ENCODE results near the gene POU2AF1. TPM values are rescaled to one million over a fixed set of nuclear protein-coding genes. Genes with fewer than 3 reads are reported as not detected.
"Not testable (repeated sequence)": the region's sequence is repeated elsewhere in the genome, so short reads cannot be mapped to it uniquely, and the experiment has no call there.

POU2AF1 gene
- total RNA-seq, 2 donors from 2014 or later, result 6.4 to 36.6 TPM

GRCh38 chr11:111402411-111402810 lies 23.3 kb upstream of the POU2AF1 start:
- Mint-ChIP-seq H3K9me3 (peaks cover 4% of the 10 kb centered on the region), H3K27me3 (peaks cover 3% of the 10 kb centered on the region), H3K4me1 (no peaks in the 10 kb centered on the region), H3K4me3 (no peak overlapping the region), H3K36me3 (ENCODE audit: low read depth) (no peaks in the 10 kb centered on the region), H3K27ac (no peak overlapping the region)
- no peak for ATAC-seq (replicated peaks)

GRCh38 chr11:111401957-111402356 lies 22.9 kb upstream of the POU2AF1 start:
- not testable (repeated sequence) for ATAC-seq (replicated peaks); H3K27ac Mint-ChIP-seq; H3K27me3 Mint-ChIP-seq; H3K4me3 Mint-ChIP-seq; H3K36me3 Mint-ChIP-seq (ENCODE audit: low read depth); H3K9me3 Mint-ChIP-seq; H3K4me1 Mint-ChIP-seq

- peak; percentile 38 for ATAC-seq (replicated peaks)
- Mint-ChIP-seq H3K9me3 (peaks cover 4% of the 10 kb centered on the region), H3K27ac (no peak overlapping the region), H3K36me3 (ENCODE audit: low read depth) (no peaks in the 10 kb centered on the region), H3K27me3 (peaks cover 3% of the 10 kb centered on the region), H3K4me1 (no peaks in the 10 kb centered on the region), H3K4me3 (no peak overlapping the region)
Measured at GRCh38 chr11:111400595-111400994, 21.5 kb upstream of the POU2AF1 start.

GRCh38 chr11:111399187-111400031 lies 20.3 kb upstream of the POU2AF1 start:
- Mint-ChIP-seq H3K9me3 (peaks cover 4% of the 10 kb centered on the region), H3K4me1 (no peaks in the 10 kb centered on the region), H3K36me3 (ENCODE audit: low read depth) (no peaks in the 10 kb centered on the region), H3K4me3 (no peak overlapping the region), H3K27me3 (peaks cover 3% of the 10 kb centered on the region), H3K27ac (no peak overlapping the region)
- ATAC-seq (replicated peaks), result no peak

GRCh38 chr11:111397034-111397433 lies 18.0 kb upstream of the POU2AF1 start:
- no peaks in the 10 kb centered on the region for H3K4me1 Mint-ChIP-seq
- H3K4me3 Mint-ChIP-seq, result no peak overlapping the region

GRCh38 chr11:111395749-111396148 lies 16.7 kb upstream of the POU2AF1 start:
- H3K4me3 Mint-ChIP-seq, result no peak overlapping the region
- no peaks in the 10 kb centered on the region for H3K9me3 Mint-ChIP-seq
- no peak for ATAC-seq (replicated peaks)
- no peaks in the 10 kb centered on the region for H3K4me1 Mint-ChIP-seq
- no peak overlapping the region for H3K27ac Mint-ChIP-seq
- peaks cover 3% of the 10 kb centered on the region for H3K27me3 Mint-ChIP-seq
- no peaks in the 10 kb centered on the region for H3K36me3 Mint-ChIP-seq (ENCODE audit: low read depth)

More at GRCh38 chr11:111397034-111397433, 18.0 kb upstream of the POU2AF1 start:
- ATAC-seq (replicated peaks), result no peak
- H3K27me3 Mint-ChIP-seq, result peaks cover 3% of the 10 kb centered on the region
- H3K36me3 Mint-ChIP-seq (ENCODE audit: low read depth), result no peaks in the 10 kb centered on the region
- no peak overlapping the region for H3K27ac Mint-ChIP-seq
- H3K9me3 Mint-ChIP-seq, result no peaks in the 10 kb centered on the region

GRCh38 chr11:111395081-111395480 lies 16.0 kb upstream of the POU2AF1 start:
- no peak for ATAC-seq (replicated peaks)
- Mint-ChIP-seq H3K36me3 (ENCODE audit: low read depth) (no peaks in the 10 kb centered on the region), H3K4me1 (no peaks in the 10 kb centered on the region), H3K9me3 (no peaks in the 10 kb centered on the region), H3K27me3 (no peaks in the 10 kb centered on the region), H3K4me3 (no peak overlapping the region), H3K27ac (no peak overlapping the region)

- H3K4me1 Mint-ChIP-seq; H3K9me3 Mint-ChIP-seq; H3K27me3 Mint-ChIP-seq; H3K4me3 Mint-ChIP-seq; H3K36me3 Mint-ChIP-seq (ENCODE audit: low read depth); H3K27ac Mint-ChIP-seq: not testable (repeated sequence)
- ATAC-seq (replicated peaks), result peak; percentile 64
Measured at GRCh38 chr11:111394147-111394546, 15.1 kb upstream of the POU2AF1 start.

GRCh38 chr11:111393585-111393984 lies 14.5 kb upstream of the POU2AF1 start:
- H3K27me3 Mint-ChIP-seq, result no peaks in the 10 kb centered on the region

GRCh38 chr11:111393096-111393495 lies 14.0 kb upstream of the POU2AF1 start:
- no peaks in the 10 kb centered on the region for H3K36me3 Mint-ChIP-seq (ENCODE audit: low read depth)
- peak; percentile 55 for ATAC-seq (replicated peaks)
- H3K9me3 Mint-ChIP-seq, result no peaks in the 10 kb centered on the region
- H3K4me1 Mint-ChIP-seq, result peaks cover 4% of the 10 kb centered on the region
- no peak overlapping the region for H3K4me3 Mint-ChIP-seq
- H3K27me3 Mint-ChIP-seq, result no peaks in the 10 kb centered on the region
- no peak overlapping the region for H3K27ac Mint-ChIP-seq

More at GRCh38 chr11:111393585-111393984, 14.5 kb upstream of the POU2AF1 start:
- no peaks in the 10 kb centered on the region for H3K36me3 Mint-ChIP-seq (ENCODE audit: low read depth)
- no peak for ATAC-seq (replicated peaks)
- H3K9me3 Mint-ChIP-seq, result no peaks in the 10 kb centered on the region
- no peak overlapping the region for H3K4me3 Mint-ChIP-seq
- no peak overlapping the region for H3K27ac Mint-ChIP-seq
- H3K4me1 Mint-ChIP-seq, result peaks cover under 1% of the 10 kb centered on the region

- H3K27me3 Mint-ChIP-seq, result no peaks in the 10 kb centered on the region
- peaks cover 4% of the 10 kb centered on the region for H3K4me1 Mint-ChIP-seq
- no peaks in the 10 kb centered on the region for H3K36me3 Mint-ChIP-seq (ENCODE audit: low read depth)
- no peak overlapping the region for H3K4me3 Mint-ChIP-seq
- no peak for ATAC-seq (replicated peaks)
- H3K27ac Mint-ChIP-seq, result no peak overlapping the region
- no peaks in the 10 kb centered on the region for H3K9me3 Mint-ChIP-seq
Measured at GRCh38 chr11:111392552-111392951, 13.5 kb upstream of the POU2AF1 start.

- Mint-ChIP-seq H3K27me3 (no peaks in the 10 kb centered on the region), H3K27ac (no peak overlapping the region), H3K9me3 (no peaks in the 10 kb centered on the region), H3K4me1 (peaks cover 4% of the 10 kb centered on the region), H3K36me3 (ENCODE audit: low read depth) (no peaks in the 10 kb centered on the region), H3K4me3 (no peak overlapping the region)
- no peak for ATAC-seq (replicated peaks)
Measured at GRCh38 chr11:111391328-111392124, 12.5 kb upstream of the POU2AF1 start.

GRCh38 chr11:111388842-111389241 lies 9.8 kb upstream of the POU2AF1 start:
- no peaks in the 10 kb centered on the region for H3K36me3 Mint-ChIP-seq (ENCODE audit: low read depth)
- ATAC-seq (replicated peaks), result no peak
- H3K27ac Mint-ChIP-seq, result no peak overlapping the region
- no peaks in the 10 kb centered on the region for H3K9me3 Mint-ChIP-seq
- peaks cover 4% of the 10 kb centered on the region for H3K4me1 Mint-ChIP-seq
- no peak overlapping the region for H3K4me3 Mint-ChIP-seq
- no peaks in the 10 kb centered on the region for H3K27me3 Mint-ChIP-seq

GRCh38 chr11:111388420-111388819 lies 9.3 kb upstream of the POU2AF1 start:
- H3K27ac Mint-ChIP-seq, result no peak overlapping the region
- no peak for ATAC-seq (replicated peaks)
- H3K27me3 Mint-ChIP-seq, result no peaks in the 10 kb centered on the region
- H3K4me1 Mint-ChIP-seq, result peaks cover 4% of the 10 kb centered on the region
- no peak overlapping the region for H3K4me3 Mint-ChIP-seq
- H3K9me3 Mint-ChIP-seq, result no peaks in the 10 kb centered on the region
- H3K36me3 Mint-ChIP-seq (ENCODE audit: low read depth), result no peaks in the 10 kb centered on the region

- Mint-ChIP-seq H3K27me3 (no peaks in the 10 kb centered on the region), H3K27ac (no peak overlapping the region), H3K9me3 (no peaks in the 10 kb centered on the region), H3K36me3 (ENCODE audit: low read depth) (no peaks in the 10 kb centered on the region), H3K4me1 (peaks cover 4% of the 10 kb centered on the region), H3K4me3 (no peak overlapping the region)
- no peak for ATAC-seq (replicated peaks)
Measured at GRCh38 chr11:111387363-111387762, 8.3 kb upstream of the POU2AF1 start.

All from activated T-helper 17 cell treated with anti-CD3 and anti-CD28 coated beads, Interleukin-2, amount 50 U/mL, for 72 hours (primary cell).